Nephron progenitor cell (in vitro differentiated cells): Measurements from ENCODE around the gene MAGI1.

Experiments used
- DNase-seq: peaks from one replicate; pipeline ENCODE4 v3.0.0; 2021
- H3K27ac Mint-ChIP-seq: 2 replicates; pipeline ENCODE4 v1.8.0; 2021; ENCODE audit warnings: mild to moderate bottlenecking, moderate library complexity, mixed read lengths
- H3K27me3 Mint-ChIP-seq: 2 replicates; pipeline ENCODE4 v1.8.0; 2021; ENCODE audit warnings: mild to moderate bottlenecking, low read depth, mixed read lengths; ENCODE audit not compliant: poor library complexity
- H3K36me3 Mint-ChIP-seq: 2 replicates; pipeline ENCODE4 v1.8.0; 2021; ENCODE audit warnings: low read depth, mixed read lengths
- H3K4me1 Mint-ChIP-seq: 2 replicates; pipeline ENCODE4 v1.8.0; 2021; ENCODE audit warnings: mixed read lengths
- H3K4me3 Mint-ChIP-seq: 2 replicates; pipeline ENCODE4 v1.8.0; 2021; ENCODE audit warnings: mild to moderate bottlenecking, moderate library complexity, mixed read lengths
- H3K9me3 Mint-ChIP-seq: 2 replicates; pipeline ENCODE4 v1.8.0; 2021; ENCODE audit warnings: mild to moderate bottlenecking, moderate library complexity, mixed read lengths
- TF ChIP-seq, protein P1 (sequence below): fragments of 200-600 bp; sonication (generic); IDR thresholded peaks from 2 replicates; pipeline ENCODE4 v1.5.0; 2021; ENCODE audit warnings: antibody characterized with exemption

The MAGI1 gene

GRCh38 chr3:65412588-65412987, 626.1 kb downstream of the MAGI1 start:
- TF ChIP-seq, protein P1, sequence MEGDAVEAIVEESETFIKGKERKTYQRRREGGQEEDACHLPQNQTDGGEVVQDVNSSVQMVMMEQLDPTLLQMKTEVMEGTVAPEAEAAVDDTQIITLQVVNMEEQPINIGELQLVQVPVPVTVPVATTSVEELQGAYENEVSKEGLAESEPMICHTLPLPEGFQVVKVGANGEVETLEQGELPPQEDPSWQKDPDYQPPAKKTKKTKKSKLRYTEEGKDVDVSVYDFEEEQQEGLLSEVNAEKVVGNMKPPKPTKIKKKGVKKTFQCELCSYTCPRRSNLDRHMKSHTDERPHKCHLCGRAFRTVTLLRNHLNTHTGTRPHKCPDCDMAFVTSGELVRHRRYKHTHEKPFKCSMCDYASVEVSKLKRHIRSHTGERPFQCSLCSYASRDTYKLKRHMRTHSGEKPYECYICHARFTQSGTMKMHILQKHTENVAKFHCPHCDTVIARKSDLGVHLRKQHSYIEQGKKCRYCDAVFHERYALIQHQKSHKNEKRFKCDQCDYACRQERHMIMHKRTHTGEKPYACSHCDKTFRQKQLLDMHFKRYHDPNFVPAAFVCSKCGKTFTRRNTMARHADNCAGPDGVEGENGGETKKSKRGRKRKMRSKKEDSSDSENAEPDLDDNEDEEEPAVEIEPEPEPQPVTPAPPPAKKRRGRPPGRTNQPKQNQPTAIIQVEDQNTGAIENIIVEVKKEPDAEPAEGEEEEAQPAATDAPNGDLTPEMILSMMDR = peak; percentile 25
- Mint-ChIP-seq H3K4me1 (peaks cover 96% of the 10 kb centered on the region), H3K27ac (peak overlapping the region; percentile 66), H3K4me3 (peak overlapping the region; percentile 47), H3K27me3 (no peaks in the 10 kb centered on the region), H3K9me3 (no peaks in the 10 kb centered on the region), H3K36me3 (peaks cover 8% of the 10 kb centered on the region)
- peak; percentile 49 for DNase-seq

GRCh38 chr3:65411367-65411766, 627.4 kb downstream of the MAGI1 start:
- H3K27ac Mint-ChIP-seq = no peak overlapping the region
- TF ChIP-seq, protein P1 = no peak
- peaks cover 95% of the 10 kb centered on the region for H3K4me1 Mint-ChIP-seq
- no peaks in the 10 kb centered on the region for H3K9me3 Mint-ChIP-seq
- no peak for DNase-seq
- no peak overlapping the region for H3K4me3 Mint-ChIP-seq
- H3K27me3 Mint-ChIP-seq = no peaks in the 10 kb centered on the region
- peaks cover 8% of the 10 kb centered on the region for H3K36me3 Mint-ChIP-seq

DNA sequence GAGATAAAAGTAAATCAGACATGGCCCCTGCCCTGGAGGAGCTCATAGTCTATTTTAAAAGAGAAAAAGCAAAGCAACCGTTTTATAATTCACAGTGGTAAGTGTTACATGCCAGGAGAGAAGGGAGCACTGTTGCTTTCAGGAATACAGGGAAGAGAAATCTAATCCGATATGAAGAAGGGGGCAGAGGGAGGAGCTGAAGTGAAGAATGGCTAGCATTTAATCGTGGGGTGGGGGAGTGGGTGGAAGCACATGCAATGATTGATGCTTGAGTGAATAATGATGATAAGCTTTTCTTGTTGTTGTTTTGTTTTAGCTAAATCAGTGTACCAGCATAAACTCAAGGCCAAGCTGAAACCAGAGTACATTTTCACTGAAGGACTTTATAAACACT, 629.5 kb downstream of the MAGI1 start:
- TF ChIP-seq, protein P1 = no peak
- DNase-seq = no peak
- Mint-ChIP-seq H3K27ac (peak overlapping the region; percentile 8), H3K36me3 (no peaks in the 10 kb centered on the region), H3K27me3 (no peaks in the 10 kb centered on the region), H3K4me3 (peak overlapping the region; percentile 12), H3K9me3 (no peaks in the 10 kb centered on the region), H3K4me1 (peaks cover 87% of the 10 kb centered on the region)

- Mint-ChIP-seq H3K4me3 (peak overlapping the region; percentile 12), H3K27me3 (no peaks in the 10 kb centered on the region), H3K36me3 (no peaks in the 10 kb centered on the region), H3K27ac (peak overlapping the region; percentile 8), H3K9me3 (no peaks in the 10 kb centered on the region), H3K4me1 (peaks cover 81% of the 10 kb centered on the region)
- DNase-seq = no peak
- TF ChIP-seq, protein P1 = no peak
These were observed 630.1 kb downstream of the MAGI1 start for GRCh38 chr3:65408531-65409175.

GRCh38 chr3:65406470-65406869, 632.2 kb downstream of the MAGI1 start:
- no peak overlapping the region for H3K4me3 Mint-ChIP-seq
- no peak overlapping the region for H3K27ac Mint-ChIP-seq
- H3K36me3 Mint-ChIP-seq = no peaks in the 10 kb centered on the region
- H3K27me3 Mint-ChIP-seq = no peaks in the 10 kb centered on the region
- no peaks in the 10 kb centered on the region for H3K9me3 Mint-ChIP-seq
- TF ChIP-seq, protein P1 = no peak
- peaks cover 74% of the 10 kb centered on the region for H3K4me1 Mint-ChIP-seq
- DNase-seq = no peak

GRCh38 chr3:65402597-65402996, 636.1 kb downstream of the MAGI1 start:
- no peaks in the 10 kb centered on the region for H3K36me3 Mint-ChIP-seq
- H3K4me1 Mint-ChIP-seq = peaks cover 63% of the 10 kb centered on the region
- no peaks in the 10 kb centered on the region for H3K27me3 Mint-ChIP-seq
- no peaks in the 10 kb centered on the region for H3K9me3 Mint-ChIP-seq
- TF ChIP-seq, protein P1 = no peak
- H3K4me3 Mint-ChIP-seq = no peak overlapping the region
- H3K27ac Mint-ChIP-seq = peak overlapping the region; percentile 18
- no peak for DNase-seq
